Measurements from ENCODE around the gene FLAD1. TPM values are rescaled to one million over a fixed set of nuclear protein-coding genes. Genes with fewer than 3 reads are reported as not detected.

FLAD1 gene
- total RNA-seq, 1 donor from 2014 or later = 51.5 TPM

GRCh38 chr1:154998818-154999570, 15.8 kb downstream of the FLAD1 start:
- Mint-ChIP-seq H3K4me3 (ENCODE audit: unreplicated experiment) (peak overlapping the region; percentile 71), H3K27ac (ENCODE audit: unreplicated experiment) (peak overlapping the region; percentile 79)

GRCh38 chr1:154999571-155000410, 16.6 kb downstream of the FLAD1 start:
- Histone ChIP-seq H3K9ac (ENCODE audit: low read length) (peak overlapping the region; percentile 48), H3K27ac (ENCODE audit: low read depth, low read length) (peak overlapping the region; percentile 10), H2AFZ (ENCODE audit: low read depth, low read length) (peak overlapping the region; percentile 29), H3K9me3 (ENCODE audit: insufficient read depth, low read depth, low read length) (no peaks in the 10 kb centered on the region), H3K27me3 (ENCODE audit: insufficient read depth, low read length) (no peaks in the 10 kb centered on the region), H3K4me3 (ENCODE audit: insufficient read depth, low read depth, low read length) (peak overlapping the region; percentile 49), H3K4me1 (ENCODE audit: insufficient read depth, low read length) (peaks cover 21% of the 10 kb centered on the region), H3K79me2 (ENCODE audit: insufficient read depth, low read length) (peaks cover 19% of the 10 kb centered on the region), H3K36me3 (ENCODE audit: insufficient read depth, low read length) (no peaks in the 10 kb centered on the region), H4K20me1 (ENCODE audit: insufficient read depth, low read length) (no peaks in the 10 kb centered on the region), H3K4me2 (ENCODE audit: low read length) (peak overlapping the region; percentile 92)
- peak overlapping the region; percentile 93 for H3K27ac Mint-ChIP-seq (ENCODE audit: unreplicated experiment)
- no peaks in the 10 kb centered on the region for H3K9me3 Mint-ChIP-seq (ENCODE audit: unreplicated experiment)
- H3K36me3 Mint-ChIP-seq (ENCODE audit: low read depth, unreplicated experiment) = peaks cover 3% of the 10 kb centered on the region
- TF ChIP-seq CTCF (IDR thresholded peaks at IDR 0.05; ENCODE audit: insufficient read depth, low read depth, low read length) (no peak), EZH2 (IDR thresholded peaks at IDR 0.05; ENCODE audit: insufficient read depth, low read length) (no peak)
- peaks cover 20% of the 10 kb centered on the region for H3K4me1 Mint-ChIP-seq (ENCODE audit: low read depth, unreplicated experiment)
- DNase-seq (ENCODE audit: low read depth) (no peak), FAIRE-seq (no peak)
- H3K4me3 Mint-ChIP-seq (ENCODE audit: unreplicated experiment) = peak overlapping the region; percentile 87
- no peaks in the 10 kb centered on the region for H3K27me3 Mint-ChIP-seq (ENCODE audit: low read depth, unreplicated experiment)

More at GRCh38 chr1:154998818-154999570, 15.8 kb downstream of the FLAD1 start:
- H2AFZ ChIP-seq (ENCODE audit: low read depth, low read length) = no peak overlapping the region
- TF ChIP-seq CTCF (IDR thresholded peaks at IDR 0.05; ENCODE audit: insufficient read depth, low read depth, low read length) (peak; percentile 85), EZH2 (IDR thresholded peaks at IDR 0.05; ENCODE audit: insufficient read depth, low read length) (no peak)
- no peaks in the 10 kb centered on the region for H3K36me3 Mint-ChIP-seq (ENCODE audit: low read depth, unreplicated experiment)
- H3K9ac ChIP-seq (ENCODE audit: low read length) = peak overlapping the region; percentile 36
- peaks cover 16% of the 10 kb centered on the region for H3K4me1 Mint-ChIP-seq (ENCODE audit: low read depth, unreplicated experiment)
- H3K4me1 ChIP-seq (ENCODE audit: insufficient read depth, low read length) = peaks cover 13% of the 10 kb centered on the region
- H3K4me3 ChIP-seq (ENCODE audit: insufficient read depth, low read depth, low read length) = peak overlapping the region; percentile 21
- DNase-seq (ENCODE audit: low read depth) (no peak), FAIRE-seq (no peak)
- H3K4me2 ChIP-seq (ENCODE audit: low read length) = peak overlapping the region; percentile 92
- H3K79me2 ChIP-seq (ENCODE audit: insufficient read depth, low read length) = peaks cover 11% of the 10 kb centered on the region
- no peaks in the 10 kb centered on the region for H3K9me3 ChIP-seq (ENCODE audit: insufficient read depth, low read depth, low read length)
- no peaks in the 10 kb centered on the region for H3K9me3 Mint-ChIP-seq (ENCODE audit: unreplicated experiment)
- no peak overlapping the region for H3K27ac ChIP-seq (ENCODE audit: low read depth, low read length)
- no peaks in the 10 kb centered on the region for H3K27me3 Mint-ChIP-seq (ENCODE audit: low read depth, unreplicated experiment)
- H4K20me1 ChIP-seq (ENCODE audit: insufficient read depth, low read length) = no peaks in the 10 kb centered on the region
- H3K27me3 ChIP-seq (ENCODE audit: insufficient read depth, low read length) = no peaks in the 10 kb centered on the region
- no peaks in the 10 kb centered on the region for H3K36me3 ChIP-seq (ENCODE audit: insufficient read depth, low read length)
